GM12873 (cell line): ENCODE measurements around the gene ZCWPW1.

Source experiments
- TF ChIP-seq, protein P1 (sequence below): IDR thresholded peaks from 2 replicates; pipeline ENCODE4 v1.5.1; 2012; ENCODE audit warnings: low read depth, mild to moderate bottlenecking, moderate library complexity, low read length, control low read depth; ENCODE audit not compliant: insufficient read depth; ENCODE audit errors: missing control alignments

ZCWPW1 gene

GRCh38 chr7:100423315-100423714, 5.2 kb downstream of the ZCWPW1 start:
- TF ChIP-seq, protein P1, sequence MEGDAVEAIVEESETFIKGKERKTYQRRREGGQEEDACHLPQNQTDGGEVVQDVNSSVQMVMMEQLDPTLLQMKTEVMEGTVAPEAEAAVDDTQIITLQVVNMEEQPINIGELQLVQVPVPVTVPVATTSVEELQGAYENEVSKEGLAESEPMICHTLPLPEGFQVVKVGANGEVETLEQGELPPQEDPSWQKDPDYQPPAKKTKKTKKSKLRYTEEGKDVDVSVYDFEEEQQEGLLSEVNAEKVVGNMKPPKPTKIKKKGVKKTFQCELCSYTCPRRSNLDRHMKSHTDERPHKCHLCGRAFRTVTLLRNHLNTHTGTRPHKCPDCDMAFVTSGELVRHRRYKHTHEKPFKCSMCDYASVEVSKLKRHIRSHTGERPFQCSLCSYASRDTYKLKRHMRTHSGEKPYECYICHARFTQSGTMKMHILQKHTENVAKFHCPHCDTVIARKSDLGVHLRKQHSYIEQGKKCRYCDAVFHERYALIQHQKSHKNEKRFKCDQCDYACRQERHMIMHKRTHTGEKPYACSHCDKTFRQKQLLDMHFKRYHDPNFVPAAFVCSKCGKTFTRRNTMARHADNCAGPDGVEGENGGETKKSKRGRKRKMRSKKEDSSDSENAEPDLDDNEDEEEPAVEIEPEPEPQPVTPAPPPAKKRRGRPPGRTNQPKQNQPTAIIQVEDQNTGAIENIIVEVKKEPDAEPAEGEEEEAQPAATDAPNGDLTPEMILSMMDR, result no peak

DNA sequence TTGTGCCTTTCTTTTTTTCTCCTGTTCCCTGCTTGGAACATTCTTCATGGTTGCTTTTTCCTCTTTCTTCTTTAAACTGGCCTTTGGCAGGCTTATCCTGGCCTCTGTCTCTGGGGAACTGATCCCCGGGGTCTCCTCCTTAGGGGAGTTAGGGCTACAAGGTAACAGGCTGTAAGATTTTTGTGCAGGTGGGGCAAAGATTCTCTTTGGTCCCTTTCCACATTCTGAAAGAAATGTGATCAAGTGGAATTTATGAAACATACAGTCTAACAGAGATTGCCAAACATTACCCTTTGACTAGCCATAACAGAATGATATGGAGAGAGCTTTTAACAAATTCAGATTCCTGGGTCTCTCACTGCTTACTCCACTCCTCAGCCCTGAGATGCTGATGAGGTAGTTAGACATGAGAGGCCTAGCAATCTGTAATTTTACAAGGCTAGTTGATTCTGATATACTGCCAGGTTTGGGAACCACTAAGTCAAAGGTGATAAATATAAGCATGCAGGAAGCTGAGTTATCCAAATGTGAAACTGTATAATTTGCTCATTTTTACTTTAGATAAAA, 8.8 kb downstream of the ZCWPW1 start:
- TF ChIP-seq, protein P1, result no peak

- TF ChIP-seq, protein P1, result peak; percentile 29
These were observed 9.4 kb downstream of the ZCWPW1 start for GRCh38 chr7:100418930-100419659.

DNA sequence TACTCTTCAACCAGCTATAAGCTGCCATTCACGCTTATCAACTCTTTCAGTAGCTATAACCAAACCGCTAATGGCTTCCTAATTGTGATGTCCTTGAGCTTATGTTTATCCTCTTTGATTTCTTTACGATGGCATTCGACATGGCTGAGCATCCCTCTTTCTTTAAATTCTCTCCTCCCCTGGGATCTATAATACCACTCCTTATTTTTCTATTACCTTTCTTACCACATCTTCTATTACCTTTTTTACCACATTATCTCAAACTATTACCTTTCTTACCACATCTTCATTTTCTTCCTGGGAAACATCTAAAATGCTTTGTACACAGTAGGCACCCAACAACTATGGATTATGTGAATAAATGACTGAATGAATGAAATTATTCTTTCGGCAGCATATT, 13.1 kb downstream of the ZCWPW1 start:
- TF ChIP-seq, protein P1, result no peak

DNA sequence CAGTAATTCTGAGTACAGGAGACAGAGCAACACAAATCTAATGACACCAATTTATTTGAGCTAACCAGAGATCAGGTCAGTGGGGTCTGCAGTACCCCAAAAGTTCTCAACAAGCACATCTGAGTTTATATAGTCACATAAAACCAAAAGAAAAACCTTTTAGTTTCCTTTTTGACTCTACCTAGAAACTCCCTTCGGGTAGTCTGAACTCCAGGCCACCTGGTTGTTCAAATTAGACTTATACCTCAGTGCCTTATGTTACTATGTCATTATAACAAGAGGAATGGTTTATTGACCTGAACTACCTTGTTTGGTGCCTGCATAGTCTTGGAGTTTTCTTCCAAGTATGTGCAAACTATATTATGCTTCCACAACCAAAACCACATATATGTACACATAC, 14.6 kb downstream of the ZCWPW1 start:
- TF ChIP-seq, protein P1, result no peak

GRCh38 chr7:100413346-100413745, 15.2 kb downstream of the ZCWPW1 start:
- TF ChIP-seq, protein P1, result no peak

DNA sequence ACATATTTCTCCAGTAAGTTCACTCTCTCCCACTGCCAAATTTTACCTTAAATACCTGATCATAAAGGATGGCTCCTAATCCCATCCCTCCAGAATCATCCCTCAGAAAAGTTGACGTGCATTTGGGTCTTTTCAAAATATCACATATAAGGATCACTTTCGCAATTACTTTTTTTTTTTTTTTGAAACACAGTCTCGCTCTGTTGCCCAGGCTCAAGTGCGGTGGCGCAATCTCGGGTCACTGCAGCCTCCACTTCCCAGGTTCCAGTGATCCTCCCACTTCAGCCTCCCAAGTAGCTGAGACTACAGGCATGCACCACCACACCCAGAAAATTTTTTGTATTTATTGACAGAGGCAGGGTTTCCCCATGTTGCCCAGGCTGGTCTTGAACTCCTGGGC, 17.4 kb downstream of the ZCWPW1 start:
- TF ChIP-seq, protein P1, result no peak
